Cardiac muscle cell (in vitro differentiated cells and primary cell): ENCODE data around the gene CEP170B. TPM values are rescaled to one million over a fixed set of nuclear protein-coding genes. Genes with fewer than 3 reads are reported as not detected.
A peak's percentile ranks its signal among the peaks of the same experiment; 100 is the strongest.
"Not testable (repeated sequence)": the region's sequence is repeated elsewhere in the genome, so short reads cannot be mapped to it uniquely, and the experiment has no call there.

Experiments
- DNase-seq, 2 donors: peaks; one replicate each; pipeline versions ENCODE4 v3.0.0 to v3.0.0-alpha.2; 2010 to 2017; ENCODE audit warnings: low read depth in 1 of 2, low spot score in 1 of 2
- H3K27ac ChIP-seq: fragments of 200-600 bp; sonication (generic); 2 replicates; pipeline ENCODE4 v1.5.1; 2016
- H3K27me3 ChIP-seq: fragments of 200-600 bp; sonication (generic); 2 replicates; pipeline ENCODE4 v1.6.0; 2016; ENCODE audit warnings: control low read depth
- H3K36me3 ChIP-seq: fragments of 200-600 bp; sonication (generic); 2 replicates; pipeline ENCODE4 v1.5.1; 2016; ENCODE audit warnings: control low read depth
- H3K4me1 ChIP-seq: fragments of 200-600 bp; sonication (generic); 2 replicates; pipeline ENCODE4 v1.8.1; 2017; ENCODE audit warnings: low read depth, mild to moderate bottlenecking, mixed run types
- H3K4me3 ChIP-seq: fragments of 200-600 bp; sonication (generic); 2 replicates; pipeline ENCODE4 v1.5.1; 2016; ENCODE audit warnings: mild to moderate bottlenecking
- H3K9me3 ChIP-seq: fragments of 200-600 bp; sonication (generic); 2 replicates; pipeline ENCODE4 v1.5.1; 2017; ENCODE audit warnings: low read depth, mild to moderate bottlenecking, control low read depth
- polyA plus RNA-seq: library from polyadenylated mRNA; unstranded; fragments of >200 nt; fragmentation: Nextera tagmentation; extraction: Ambion mirVana; gene quantifications from 2 replicates; pipeline ENCODE4 v1.2.1, GENCODE V29; 2016
- total RNA-seq: library from RNA; depleted of rRNA; stranded (reverse); fragments of >200 nt; gene quantifications from 2 replicates; pipeline ENCODE4 v1.2.3, GENCODE V29; 2016
- TF ChIP-seq, protein P1 (sequence below): IDR thresholded peaks from 2 replicates; pipeline ENCODE4 v1.5.1; 2012; ENCODE audit warnings: low read depth, mild to moderate bottlenecking, low read length

The CEP170B gene
- total and polyA plus RNA-seq, 2 experiments from 2014 or later = 8.3 to 39.5 TPM

DNA sequence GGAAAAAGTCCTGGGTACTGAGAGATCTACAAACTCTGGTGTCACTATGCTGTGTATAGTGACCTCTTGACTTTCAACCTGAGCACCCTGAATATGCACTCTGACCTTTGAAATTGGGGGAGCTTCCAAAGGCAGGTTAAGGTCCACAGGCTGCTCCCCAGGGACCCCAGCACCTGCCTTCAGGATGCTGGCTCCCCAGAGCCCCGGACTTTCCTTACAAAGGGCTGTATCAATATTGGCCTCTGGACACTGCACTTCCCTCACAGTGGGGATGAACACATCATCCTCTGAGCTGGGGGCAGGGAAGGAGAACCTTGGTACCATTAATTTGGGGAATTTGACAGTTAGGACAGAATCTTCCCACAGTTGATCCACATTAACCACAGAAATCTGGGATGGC, 73.9 kb downstream of the CEP170B start:
- no peaks in the 10 kb centered on the region for H3K4me1 ChIP-seq
- no peaks in the 10 kb centered on the region for H3K9me3 ChIP-seq
- H3K36me3 ChIP-seq = no peaks in the 10 kb centered on the region
- H3K27me3 ChIP-seq = peaks cover 60% of the 10 kb centered on the region
- H3K4me3 ChIP-seq = no peak overlapping the region
- TF ChIP-seq, protein P1, sequence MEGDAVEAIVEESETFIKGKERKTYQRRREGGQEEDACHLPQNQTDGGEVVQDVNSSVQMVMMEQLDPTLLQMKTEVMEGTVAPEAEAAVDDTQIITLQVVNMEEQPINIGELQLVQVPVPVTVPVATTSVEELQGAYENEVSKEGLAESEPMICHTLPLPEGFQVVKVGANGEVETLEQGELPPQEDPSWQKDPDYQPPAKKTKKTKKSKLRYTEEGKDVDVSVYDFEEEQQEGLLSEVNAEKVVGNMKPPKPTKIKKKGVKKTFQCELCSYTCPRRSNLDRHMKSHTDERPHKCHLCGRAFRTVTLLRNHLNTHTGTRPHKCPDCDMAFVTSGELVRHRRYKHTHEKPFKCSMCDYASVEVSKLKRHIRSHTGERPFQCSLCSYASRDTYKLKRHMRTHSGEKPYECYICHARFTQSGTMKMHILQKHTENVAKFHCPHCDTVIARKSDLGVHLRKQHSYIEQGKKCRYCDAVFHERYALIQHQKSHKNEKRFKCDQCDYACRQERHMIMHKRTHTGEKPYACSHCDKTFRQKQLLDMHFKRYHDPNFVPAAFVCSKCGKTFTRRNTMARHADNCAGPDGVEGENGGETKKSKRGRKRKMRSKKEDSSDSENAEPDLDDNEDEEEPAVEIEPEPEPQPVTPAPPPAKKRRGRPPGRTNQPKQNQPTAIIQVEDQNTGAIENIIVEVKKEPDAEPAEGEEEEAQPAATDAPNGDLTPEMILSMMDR = no peak
- H3K27ac ChIP-seq = no peak overlapping the region
- no peak for DNase-seq

DNA sequence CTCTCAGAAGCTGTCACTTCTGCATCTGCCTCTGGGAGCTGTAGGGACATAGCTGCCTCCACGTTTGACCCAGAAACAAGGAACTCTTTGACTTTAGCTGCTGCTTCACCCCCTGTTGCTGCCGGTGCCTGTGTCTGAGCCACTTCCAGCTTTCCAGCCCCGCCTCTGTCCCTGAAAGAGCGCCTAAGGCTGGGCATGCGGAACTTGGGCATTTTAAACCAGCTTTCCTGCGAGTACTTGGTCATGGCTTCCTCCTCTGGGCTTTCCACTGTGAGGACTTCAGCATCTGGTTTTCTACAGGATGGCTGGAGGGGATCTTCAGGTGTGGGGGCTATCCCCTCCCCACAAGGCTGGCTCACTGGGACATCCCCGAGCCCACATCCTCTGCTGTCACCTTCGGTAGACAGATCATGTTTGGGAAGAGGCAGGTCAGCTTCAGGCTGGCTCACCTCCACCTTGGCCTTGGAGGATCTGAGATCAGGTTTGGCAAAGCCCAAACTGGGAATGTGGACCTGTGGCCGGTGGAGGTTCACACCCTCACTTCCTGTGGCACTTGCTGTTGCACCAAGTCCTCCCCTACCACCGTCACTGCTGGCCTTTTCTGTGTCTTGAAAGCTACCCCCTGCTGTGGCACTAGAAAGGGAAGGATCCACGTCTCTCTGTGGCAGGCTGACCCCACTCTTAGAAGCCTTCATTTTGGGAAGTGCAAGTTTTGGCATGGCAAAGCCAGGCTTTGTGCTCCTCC, 74.8 kb downstream of the CEP170B start:
- Histone ChIP-seq H3K27me3 (peaks cover 51% of the 10 kb centered on the region), H3K9me3 (no peaks in the 10 kb centered on the region), H3K4me3 (no peak overlapping the region), H3K4me1 (no peaks in the 10 kb centered on the region), H3K36me3 (no peaks in the 10 kb centered on the region), H3K27ac (no peak overlapping the region)
- TF ChIP-seq, protein P1 = no peak
- no peak for DNase-seq

DNA sequence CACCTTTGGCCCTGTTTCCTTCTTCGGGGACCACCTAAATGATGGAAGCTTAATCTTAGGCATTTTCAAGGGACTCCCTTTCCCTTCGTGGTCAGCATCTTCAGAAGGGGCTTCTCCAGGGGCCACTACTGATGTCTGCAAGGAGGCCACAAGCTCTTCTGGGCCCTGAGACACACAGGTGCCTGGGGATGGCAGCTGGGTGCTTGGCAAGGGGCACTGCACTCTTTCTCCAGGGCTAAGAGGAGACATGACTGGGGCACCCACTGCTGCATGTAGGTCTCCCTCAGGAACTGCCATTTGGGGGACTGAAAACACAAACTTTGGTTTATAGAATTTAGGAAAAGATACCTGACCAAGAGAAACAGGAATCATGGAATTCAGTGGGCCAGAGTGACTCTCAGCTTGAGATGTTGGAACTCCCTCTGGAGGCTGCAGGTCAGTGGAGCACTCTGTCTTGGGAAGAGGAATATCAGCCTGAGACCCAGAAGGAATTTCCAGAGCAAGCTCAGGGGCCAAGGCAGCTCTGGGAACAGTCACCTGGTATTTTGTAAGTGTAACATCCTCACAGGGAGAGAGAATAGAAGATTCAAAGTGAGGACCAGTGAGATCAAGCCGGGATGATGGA, 75.6 kb downstream of the CEP170B start:
- Histone ChIP-seq H3K27me3 (peaks cover 44% of the 10 kb centered on the region), H3K9me3 (no peaks in the 10 kb centered on the region), H3K36me3 (no peaks in the 10 kb centered on the region), H3K4me3 (no peak overlapping the region), H3K27ac (no peak overlapping the region), H3K4me1 (no peaks in the 10 kb centered on the region)
- DNase-seq = peak in 1 of 2 donors; percentile 11
- TF ChIP-seq, protein P1 = peak; percentile 25

DNA sequence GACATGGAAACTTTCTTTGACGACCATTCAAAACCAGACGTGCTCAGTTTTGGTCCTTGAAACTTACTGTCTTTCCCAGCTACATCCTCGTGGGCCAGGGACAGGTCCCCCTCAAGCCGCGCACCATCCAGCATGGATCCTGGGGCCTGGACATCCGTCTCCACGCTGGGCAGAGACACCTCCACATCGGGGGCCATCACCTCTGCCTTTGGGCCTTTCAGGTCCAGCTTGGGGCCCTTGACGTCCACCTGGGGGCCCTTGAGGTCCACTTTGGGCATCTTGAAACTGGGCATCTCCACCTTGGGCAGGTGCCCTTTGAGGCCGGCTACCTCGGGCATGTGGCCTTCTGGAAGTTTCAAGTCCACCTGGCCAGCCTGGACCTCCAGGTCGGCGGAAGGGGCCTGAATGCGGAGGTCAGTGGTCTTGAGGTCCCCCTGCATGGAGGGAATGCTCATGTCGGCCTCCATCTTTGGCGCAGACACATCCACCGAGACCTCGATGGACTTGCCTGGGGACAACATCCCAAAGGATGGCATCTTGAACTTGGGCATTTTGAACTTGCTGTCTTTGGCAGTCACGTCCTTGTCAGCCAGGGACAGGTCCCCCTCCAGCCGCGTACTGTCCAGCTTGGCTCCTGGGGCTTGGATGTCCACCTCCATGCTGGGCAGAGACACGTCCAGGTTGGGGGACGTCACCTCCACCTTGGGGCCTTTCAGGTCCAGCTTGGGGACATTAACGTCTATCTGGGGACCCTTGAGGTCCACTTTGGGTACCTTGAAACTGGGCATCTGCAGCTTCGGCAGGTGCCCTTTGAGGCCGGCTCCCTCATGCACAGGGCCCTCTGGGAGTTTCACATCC, 76.7 kb downstream of the CEP170B start:
- DNase-seq = no peak
- H3K36me3 ChIP-seq = no peaks in the 10 kb centered on the region
- peaks cover 34% of the 10 kb centered on the region for H3K27me3 ChIP-seq
- H3K4me1 ChIP-seq = no peaks in the 10 kb centered on the region
- no peak overlapping the region for H3K4me3 ChIP-seq
- TF ChIP-seq, protein P1 = no peak
- H3K9me3 ChIP-seq = no peaks in the 10 kb centered on the region
- H3K27ac ChIP-seq = no peak overlapping the region

DNA sequence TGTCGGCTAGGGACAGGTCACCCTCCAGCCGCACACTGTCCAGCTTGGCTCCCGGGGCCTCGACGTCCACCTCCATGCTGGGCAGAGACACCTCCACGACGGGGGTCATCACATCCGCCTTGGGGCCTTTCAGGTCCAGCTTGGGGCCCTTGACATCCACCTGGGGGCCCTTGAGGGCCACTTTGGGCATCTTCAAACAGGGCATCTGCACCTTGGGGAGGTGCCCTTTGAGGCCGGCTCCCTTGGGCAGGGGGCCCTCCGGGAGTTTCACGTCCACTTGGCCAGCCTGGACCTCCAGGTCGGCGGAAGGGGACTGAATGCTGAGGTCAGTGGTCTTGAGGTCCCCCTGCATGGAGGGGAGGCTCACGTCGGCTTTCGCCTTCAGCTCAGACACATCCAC, 77.5 kb downstream of the CEP170B start:
- no peak for DNase-seq
- TF ChIP-seq, protein P1 = no peak
- Histone ChIP-seq H3K9me3 (no peaks in the 10 kb centered on the region), H3K27me3 (peaks cover 26% of the 10 kb centered on the region), H3K4me3 (no peak overlapping the region), H3K27ac (no peak overlapping the region), H3K36me3 (no peaks in the 10 kb centered on the region), H3K4me1 (no peaks in the 10 kb centered on the region)

DNA sequence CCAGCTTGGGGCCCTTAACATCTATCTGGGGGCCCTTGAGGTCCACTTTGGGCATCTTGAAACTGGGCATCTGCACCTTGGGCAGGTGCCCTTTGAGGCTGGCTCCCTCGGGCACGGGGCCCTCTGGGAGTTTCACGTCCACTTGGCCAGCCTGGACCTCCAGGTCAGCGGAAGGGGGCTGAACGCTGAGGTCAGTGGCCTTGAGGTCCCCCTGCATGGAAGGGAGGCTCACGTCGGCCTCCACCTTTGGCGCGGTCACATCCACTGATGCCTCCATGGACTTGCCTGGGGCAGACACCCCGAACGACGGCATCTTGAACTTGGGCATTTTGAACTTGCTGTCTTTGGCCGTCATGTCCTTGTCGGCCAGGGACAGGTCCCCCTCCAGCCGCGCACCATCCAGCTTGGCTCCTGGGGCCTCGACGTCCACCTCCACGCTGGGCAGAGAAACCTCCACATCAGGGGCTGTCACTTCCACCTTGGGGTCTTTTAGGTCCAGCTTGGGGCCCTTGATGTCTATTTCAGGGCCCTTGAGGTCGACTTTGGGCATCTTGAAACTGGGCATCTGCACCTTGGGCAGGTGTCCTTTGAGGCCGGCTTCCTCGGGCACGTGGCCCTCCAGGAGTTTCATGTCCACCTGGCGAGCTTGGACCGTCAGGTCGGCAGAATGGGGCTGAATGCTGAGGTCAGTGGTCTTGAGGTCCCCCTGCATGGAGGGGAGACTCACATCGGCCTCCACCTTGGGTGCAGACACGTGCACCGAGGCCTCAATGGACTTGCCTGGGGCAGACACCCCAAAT, 78.3 kb downstream of the CEP170B start:
- not testable (repeated sequence) for H3K4me3 ChIP-seq, H3K4me1 ChIP-seq, H3K36me3 ChIP-seq, H3K27ac ChIP-seq, DNase-seq, H3K9me3 ChIP-seq
- peaks cover 18% of the 10 kb centered on the region for H3K27me3 ChIP-seq

DNA sequence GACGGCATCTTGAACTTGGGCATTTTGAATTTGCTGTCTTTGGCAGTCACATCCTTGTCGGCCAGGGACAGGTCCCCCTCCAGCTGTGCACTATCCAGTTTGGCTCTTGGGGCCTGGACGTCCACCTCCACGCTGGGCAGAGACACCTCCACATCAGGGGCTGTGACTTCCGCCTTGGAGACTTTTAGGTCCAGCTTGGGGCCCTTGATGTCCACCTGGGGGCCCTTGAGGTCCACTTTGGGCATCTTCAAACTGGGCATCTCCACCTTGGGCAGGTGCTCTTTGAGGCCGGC, 78.9 kb downstream of the CEP170B start:
- H3K27ac ChIP-seq, H3K36me3 ChIP-seq, DNase-seq, H3K9me3 ChIP-seq, H3K4me1 ChIP-seq, H3K4me3 ChIP-seq: not testable (repeated sequence)
- H3K27me3 ChIP-seq = peaks cover 13% of the 10 kb centered on the region
